Spleen (tissue), 11 donors: ENCODE measurements around the gene TRMT1. TPM values are rescaled to one million over a fixed set of nuclear protein-coding genes. Genes with fewer than 3 reads are reported as not detected.

ENCODE experiments used
- DNase-seq: peaks from one replicate; pipeline ENCODE4 v3.0.0-alpha.2; 2020
- H3K27ac ChIP-seq, 8 donors: fragments of 200-600 bp; sonication (generic) in 7 of 8; 1 replicate in 4 of 8; 2 replicates in 4 of 8; pipeline versions ENCODE4 v1.5.0 to v1.8.0; 2016 to 2021; ENCODE audit warnings: inconsistent platforms in 4 of 8, mild to moderate bottlenecking in 4 of 8, moderate library complexity in 1 of 8
- H3K27me3 ChIP-seq, 7 donors: fragments of 200-600 bp; sonication (generic) in 6 of 7; replicated peaks in 1 of 7; 1 replicate in 4 of 7; 2 replicates in 3 of 7; pipeline versions ENCODE4 v1.5.0 to v1.8.0; 2016 to 2021; ENCODE audit warnings: inconsistent platforms in 3 of 7, mild to moderate bottlenecking in 1 of 7
- H3K36me3 ChIP-seq, 6 donors: fragments of 200-600 bp; sonication (generic) in 5 of 6; 1 replicate in 4 of 6; 2 replicates in 2 of 6; pipeline versions ENCODE4 v1.5.0 to v1.8.0; 2016 to 2021; ENCODE audit warnings: inconsistent platforms in 2 of 6
- H3K4me1 ChIP-seq, 6 donors: fragments of 200-600 bp; sonication (generic) in 5 of 6; 1 replicate in 3 of 6; 2 replicates in 3 of 6; pipeline versions ENCODE4 v1.5.0 to v1.8.0; 2016 to 2021; ENCODE audit warnings: inconsistent platforms in 3 of 6
- H3K4me3 ChIP-seq, 8 donors: fragments of 200-600 bp; sonication (generic) in 7 of 8; 1 replicate in 4 of 8; 2 replicates in 4 of 8; pipeline versions ENCODE4 v1.5.0 to v1.8.0; 2016 to 2021; ENCODE audit warnings: inconsistent platforms in 4 of 8, mild to moderate bottlenecking in 4 of 8, moderate library complexity in 2 of 8
- H3K9me3 ChIP-seq, 8 donors: fragments of 200-600 bp; sonication (generic) in 7 of 8; 1 replicate in 4 of 8; 2 replicates in 4 of 8; pipeline versions ENCODE4 v1.5.0 to v1.8.0; 2016 to 2021; ENCODE audit warnings: inconsistent platforms in 4 of 8
- POLR2A ChIP-seq, 3 donors: fragments of 450-650 bp; IDR thresholded peaks; one replicate each; pipeline ENCODE4 v1.5.1; 2017; ENCODE audit warnings: antibody characterized with exemption in 3 of 3, mild to moderate bottlenecking in 1 of 3
- POLR2AphosphoS5 ChIP-seq, 3 donors: sonication (generic); formaldehyde crosslinking; IDR thresholded peaks; one replicate each; pipeline ENCODE4 v1.5.1; 2017; ENCODE audit warnings: antibody characterized with exemption in 3 of 3
- WGBS, 5 donors: extraction: QIAGEN DNeasy Blood & Tissue Kit in 3 of 5; methylation state at CpG; one replicate each; pipeline versions ENCODE4 v1.1.5 to v1.1.7; 2013 to 2018; 5-methylcytosine and 5-hydroxymethylcytosine counted together
- intact Hi-C: fragments of 100-400 bp; cut with DNase I; formaldehyde crosslinking; loops from one replicate; pipeline ENCODE4 v1.15.0; 2023; ENCODE audit warnings: low total_unique reads
- polyA plus RNA-seq, 3 donors: library from polyadenylated mRNA; stranded (reverse); fragments of 200-250 nt; gene quantifications; one replicate each; pipeline ENCODE4 v1.2.1, GENCODE V29; 2013
- total RNA-seq, 7 donors: library from RNA; depleted of rRNA in 3 of 7; stranded (reverse); fragments of >200 nt in 3 of 7; fragmentation: NEBNext Ultra II Directional in 4 of 7; extraction: Animal tissue kit (Norgen Biotek cat#: 25700) in 4 of 7; gene quantifications; one replicate each; pipeline versions ENCODE4 v1.1.0 to v1.2.1, GENCODE V29; 2016 to 2021
- TF ChIP-seq, protein P1 (sequence below), 11 experiments: fragments of 200-600 bp in 7 of 11; fragments of 450-650 bp in 4 of 11; sonication (generic) in 4 of 11; IDR thresholded peaks in 8 of 11; conservative IDR thresholded peaks in 3 of 11; 1 replicate in 7 of 11; 2 replicates in 4 of 11; pipeline versions ENCODE4 v1.4.0 to v1.8.0; 2016 to 2021; ENCODE audit warnings: antibody characterized with exemption in 11 of 11, inconsistent platforms in 4 of 11, mild to moderate bottlenecking in 1 of 11
- donor health status: healthy with polysubstance abuse.
- donor health status: DM: no; HTN: no; CAD: no; lungs with moderate emphysema.
- donor health status: DM: no; HTN: no; CAD: no.
- donor health status: Bipolar disorder and iron deficiency.
- donor health status: healthy.
- donor health status: DM: no; HTN: no; CAD: no.
- donor health status: DM: yes; HTN: yes; CAD: no.

TRMT1 gene
- total and polyA plus RNA-seq, 10 donors = 27.7 to 109 (median 47.3) TPM

DNA sequence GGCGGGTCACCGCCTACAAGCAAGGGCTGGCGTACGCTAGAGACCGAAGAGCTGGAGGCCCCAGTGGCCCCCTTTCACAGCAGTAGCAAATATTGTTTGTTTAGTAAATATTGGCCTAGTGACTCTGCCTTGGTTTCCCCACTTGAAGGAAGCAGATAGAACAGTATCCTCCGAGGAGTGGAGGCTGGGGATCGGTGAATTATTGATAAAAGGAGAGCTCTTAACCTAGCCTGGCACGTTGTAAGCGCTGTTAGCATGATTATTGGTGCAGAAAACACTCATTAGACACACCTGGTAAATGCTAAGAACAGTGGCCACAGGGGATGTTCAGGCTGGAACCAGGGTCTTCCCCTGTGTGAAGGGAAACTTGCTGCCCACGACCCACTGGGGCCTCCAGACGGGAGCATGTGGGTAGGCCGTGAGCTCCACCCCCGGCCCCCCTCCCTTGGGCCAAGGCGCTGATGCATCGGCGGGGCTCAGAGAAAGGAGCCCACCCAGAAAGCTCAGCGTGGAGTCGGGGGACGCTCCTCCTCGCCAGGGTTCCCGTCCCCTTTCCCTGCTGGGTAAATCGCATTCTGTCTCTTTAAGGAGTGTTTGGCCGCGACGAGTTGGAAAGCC, 35.9 kb upstream of the TRMT1 start:
- 0 to 1% (median 0%) methylated on average over 10 to 25 of the region's 25 CpGs for WGBS, 5 donors
- Histone ChIP-seq H3K9me3 (no peaks in the 10 kb centered on the region), H3K4me1 (peaks cover 30 to 67% (median 51%) of the 10 kb centered on the region in 6 donors), H3K27me3 (no peaks in the 10 kb centered on the region), H3K4me3 (peak overlapping the region; percentile 86 to 99 (median 97)), H3K27ac (peak overlapping the region; percentile 94 to 100 (median 98)), H3K36me3 (no peaks in the 10 kb centered on the region)
- no peak for DNase-seq
- TF ChIP-seq, protein P1, sequence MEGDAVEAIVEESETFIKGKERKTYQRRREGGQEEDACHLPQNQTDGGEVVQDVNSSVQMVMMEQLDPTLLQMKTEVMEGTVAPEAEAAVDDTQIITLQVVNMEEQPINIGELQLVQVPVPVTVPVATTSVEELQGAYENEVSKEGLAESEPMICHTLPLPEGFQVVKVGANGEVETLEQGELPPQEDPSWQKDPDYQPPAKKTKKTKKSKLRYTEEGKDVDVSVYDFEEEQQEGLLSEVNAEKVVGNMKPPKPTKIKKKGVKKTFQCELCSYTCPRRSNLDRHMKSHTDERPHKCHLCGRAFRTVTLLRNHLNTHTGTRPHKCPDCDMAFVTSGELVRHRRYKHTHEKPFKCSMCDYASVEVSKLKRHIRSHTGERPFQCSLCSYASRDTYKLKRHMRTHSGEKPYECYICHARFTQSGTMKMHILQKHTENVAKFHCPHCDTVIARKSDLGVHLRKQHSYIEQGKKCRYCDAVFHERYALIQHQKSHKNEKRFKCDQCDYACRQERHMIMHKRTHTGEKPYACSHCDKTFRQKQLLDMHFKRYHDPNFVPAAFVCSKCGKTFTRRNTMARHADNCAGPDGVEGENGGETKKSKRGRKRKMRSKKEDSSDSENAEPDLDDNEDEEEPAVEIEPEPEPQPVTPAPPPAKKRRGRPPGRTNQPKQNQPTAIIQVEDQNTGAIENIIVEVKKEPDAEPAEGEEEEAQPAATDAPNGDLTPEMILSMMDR (IDR thresholded peaks at IDR 0.05 in 8 of 11, conservative IDR thresholded peaks at IDR 0.05 in 3 of 11) = no peak
- TF ChIP-seq POLR2A (IDR thresholded peaks at IDR 0.05) (no peak), POLR2AphosphoS5 (IDR thresholded peaks at IDR 0.05) (no peak)
- intact Hi-C loops = loop anchor here (5.0 kb wide), 1 partner anchor 50 kb away; the partner anchor contains the start of gene LYL1

GRCh38 chr19:13151605-13152355, 35.2 kb upstream of the TRMT1 start:
- TF ChIP-seq, protein P1 (IDR thresholded peaks at IDR 0.05 in 8 of 11, conservative IDR thresholded peaks at IDR 0.05 in 3 of 11) = peak in 3 of 11 experiments; percentile 13 to 53 (median 22)
- peak; percentile 45 to 80 (median 79) for TF ChIP-seq POLR2A (IDR thresholded peaks at IDR 0.05)
- peak; percentile 94 to 97 (median 96) for TF ChIP-seq POLR2AphosphoS5 (IDR thresholded peaks at IDR 0.05)
- Histone ChIP-seq H3K9me3 (no peaks in the 10 kb centered on the region), H3K27ac (peak overlapping the region; percentile 94 to 100 (median 98)), H3K4me3 (peak overlapping the region; percentile 86 to 99 (median 97)), H3K36me3 (no peaks in the 10 kb centered on the region), H3K4me1 (peaks cover 23 to 67% (median 49%) of the 10 kb centered on the region in 6 donors), H3K27me3 (no peaks in the 10 kb centered on the region)
- DNase-seq = peak; percentile 98
- intact Hi-C loops = loop anchor here (5.0 kb wide), 1 partner anchor 49 kb away; the partner anchor contains the start of gene LYL1
- WGBS, 5 donors = 0 to 1% (median 1%) methylated on average over 42 to 71 of the region's 71 CpGs

DNA sequence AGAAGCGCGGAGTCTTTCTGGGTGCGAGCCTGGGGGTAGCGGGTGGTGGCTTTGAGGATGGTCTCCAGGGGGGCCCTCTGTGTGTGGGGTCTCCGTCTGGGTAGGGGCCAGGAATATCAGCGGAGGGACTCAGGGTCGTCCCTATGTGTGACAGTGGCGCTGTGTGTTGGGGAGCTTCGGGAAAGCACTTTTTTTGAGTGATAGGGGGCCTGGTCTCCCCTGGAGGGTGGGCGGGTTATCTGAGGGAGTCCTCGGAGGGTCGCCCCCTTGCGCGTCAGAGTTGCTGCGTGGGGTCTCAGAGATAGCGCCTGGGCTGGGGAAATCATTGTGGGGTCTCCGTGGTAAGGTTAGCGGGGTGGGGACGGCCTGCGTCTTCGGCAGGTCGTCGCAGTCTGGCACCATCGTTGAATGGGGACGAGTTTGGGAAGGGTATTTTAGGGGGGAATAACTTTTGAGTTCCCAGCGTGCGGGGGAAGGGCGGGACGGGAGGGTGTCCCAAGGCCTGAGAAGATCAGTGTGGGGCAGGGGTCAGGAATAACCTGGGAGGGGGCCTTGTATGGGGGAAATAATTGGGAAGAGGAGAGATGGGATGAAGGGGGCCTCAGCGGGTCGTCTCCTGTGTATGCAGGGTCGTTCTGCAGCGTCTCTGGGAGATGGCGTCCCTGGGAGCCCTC, 34.5 kb upstream of the TRMT1 start:
- TF ChIP-seq POLR2AphosphoS5 (IDR thresholded peaks at IDR 0.05) (no peak), POLR2A (IDR thresholded peaks at IDR 0.05) (no peak)
- TF ChIP-seq, protein P1 (IDR thresholded peaks at IDR 0.05 in 8 of 11, conservative IDR thresholded peaks at IDR 0.05 in 3 of 11) = peak in 1 of 11 experiments; percentile 2
- DNase-seq = peak; percentile 87
- Histone ChIP-seq H3K27ac (peak overlapping the region; percentile 94 to 100 (median 98)), H3K27me3 (no peaks in the 10 kb centered on the region), H3K36me3 (peaks cover 0 to 7% (median 0%) of the 10 kb centered on the region in 6 donors), H3K9me3 (no peaks in the 10 kb centered on the region), H3K4me1 (peaks cover 18 to 67% (median 42%) of the 10 kb centered on the region in 6 donors), H3K4me3 (peak overlapping the region; percentile 86 to 99 (median 97))
- WGBS, 5 donors = 0 to 2% (median 0%) methylated on average over 33 to 34 of the region's 34 CpGs
- intact Hi-C loops = loop anchor here (5.0 kb wide), 1 partner anchor 49 kb away; the partner anchor contains the start of gene LYL1
